HepG2 (cell line): Measurements from ENCODE around the gene MEMO1. TPM values are rescaled to one million over a fixed set of nuclear protein-coding genes. Genes with fewer than 3 reads are reported as not detected.
"Not testable (repeated sequence)": the region's sequence is repeated elsewhere in the genome, so short reads cannot be mapped to it uniquely, and the experiment has no call there.

Source experiments
- ATAC-seq: fragments of 200-7000 bp; cut with Tn5 transposase; 3 replicates; pipeline ENCODE4 v1.9.1; 2020; ENCODE audit warnings: mild to moderate bottlenecking, moderate library complexity
- BruUV-seq: library from RNA; stranded (reverse); fragments of 400-500 nt; replicated peaks from 2 replicates; lab custom pipeline; 2021; lab: Mats Ljungman, UMichigan
- CTCF ChIA-PET: fragments of 300-600 bp; formaldehyde crosslinking; extraction: SDS; loops from one replicate; lab custom pipeline; 2021; ENCODE audit warnings: low total read pairs, inconsistent platforms, low intra/inter-chr PET ratio; lab: Yijun Ruan, JAX
- POLR2A ChIA-PET: fragments of 350-600 bp; sonication (Branson Sonifier 250); formaldehyde crosslinking; loops from one replicate; lab custom pipeline; 2020; ENCODE audit warnings: antibody characterized with exemption, inconsistent platforms; lab: Yijun Ruan, JAX
- DNase-seq: peaks from one replicate; pipeline ENCODE4 v3.0.0-alpha.2; 2015; ENCODE audit warnings: low spot score
- FAIRE-seq: peaks from 3 replicates; lab custom pipeline; 2011; peaks lifted over from hg19 to GRCh38; lab: Jason Lieb, UNC
- H2AFZ ChIP-seq: one replicate; pipeline ENCODE4 v1.6.1; 2011; ENCODE audit warnings: low read length, inconsistent platforms
- H3K27ac ChIP-seq: fragments of 300-600 bp; 3 replicates; pipeline ENCODE4 v1.8.0; 2011; ENCODE audit warnings: mixed run types, mild to moderate bottlenecking, mixed read lengths, low read length, inconsistent platforms; ENCODE audit not compliant: insufficient read depth; ENCODE audit errors: extremely low read length
- H3K27me3 ChIP-seq, 2 experiments: fragments of 200-600 bp in 1 of 2; 2 replicates in 1 of 2; 3 replicates in 1 of 2; pipeline versions ENCODE4 v1.6.0 to v1.8.0; 2011; ENCODE audit warnings: low read length in 2 of 2, mild to moderate bottlenecking in 2 of 2, moderate library complexity in 2 of 2, inconsistent platforms in 1 of 2; ENCODE audit not compliant: insufficient read depth in 2 of 2, control insufficient read depth in 1 of 2
- H3K36me3 ChIP-seq, 2 experiments: fragments of 200-600 bp in 1 of 2; replicated peaks in 1 of 2; 2 replicates in 1 of 2; 3 replicates in 1 of 2; pipeline versions ENCODE4 v1.5.1 to v1.8.0; 2011; ENCODE audit warnings: low read length in 2 of 2, inconsistent platforms in 1 of 2; ENCODE audit not compliant: insufficient read depth in 2 of 2, control insufficient read depth in 1 of 2
- H3K4me1 ChIP-seq: 2 replicates; pipeline ENCODE4 v1.5.1; 2012; ENCODE audit warnings: low read length, inconsistent platforms; ENCODE audit not compliant: insufficient read depth
- H3K4me2 ChIP-seq: 2 replicates; pipeline ENCODE4 v1.6.0; 2011; ENCODE audit warnings: low read depth, low read length, inconsistent platforms
- H3K4me3 ChIP-seq, 3 experiments: fragments of 200-600 bp in 1 of 3; sonication (generic), shearing (Covaris generic) in 1 of 3; replicated peaks in 1 of 3; 2 replicates each; pipeline ENCODE4 v1.5.1; 2011 to 2016; ENCODE audit warnings: low read length in 3 of 3, inconsistent platforms in 2 of 3, low read depth in 2 of 3, mild to moderate bottlenecking in 2 of 3, control low read depth in 1 of 3, mixed read lengths in 1 of 3; ENCODE audit not compliant: insufficient read depth in 1 of 3
- H3K79me2 ChIP-seq: one replicate; pipeline ENCODE4 v1.6.1; 2011; ENCODE audit warnings: low read length, inconsistent platforms; ENCODE audit not compliant: insufficient read depth
- H3K9ac ChIP-seq: 2 replicates; pipeline ENCODE4 v1.6.0; 2011; ENCODE audit warnings: mild to moderate bottlenecking, low read depth, low read length, inconsistent platforms; ENCODE audit not compliant: insufficient read depth
- H3K9me3 ChIP-seq: 2 replicates; pipeline ENCODE4 v1.5.1; 2012; ENCODE audit warnings: mild to moderate bottlenecking, low read length
- H4K20me1 ChIP-seq: 2 replicates; pipeline ENCODE4 v1.6.0; 2011; ENCODE audit warnings: inconsistent platforms, mild to moderate bottlenecking, low read length, moderate library complexity; ENCODE audit not compliant: insufficient read depth
- EED ChIP-seq: sonication (generic); formaldehyde crosslinking; IDR thresholded peaks from 2 replicates; pipeline ENCODE4 v1.5.0; 2020; ENCODE audit warnings: mild to moderate bottlenecking, missing genetic modification reagents
- MAFF ChIP-seq: IDR thresholded peaks from 2 replicates; pipeline ENCODE4 v1.6.1; 2011; ENCODE audit warnings: low read depth, low read length, improper control_type of control experiment
- MAFK ChIP-seq, 2 experiments: IDR thresholded peaks in 1 of 2; conservative IDR thresholded peaks in 1 of 2; 2 replicates each; pipeline ENCODE4 v1.6.1; 2011; ENCODE audit warnings: improper control_type of control experiment in 2 of 2, low read length in 2 of 2
- MYPOP ChIP-seq: sonication (generic); formaldehyde crosslinking; IDR thresholded peaks from 2 replicates; pipeline ENCODE4 v1.8.1; 2023; ENCODE audit warnings: mild to moderate bottlenecking, moderate library complexity, missing genetic modification reagents
- WGBS: methylation state at CpG from one replicate; pipeline ENCODE4 v1.1.6; 2017; ENCODE audit warnings: low lambda C conversion rate; 5-methylcytosine and 5-hydroxymethylcytosine counted together
- in situ Hi-C: cut with HindIII; loops from 2 replicates; pipeline ENCODE4 v1.10.0; 2017; ENCODE audit warnings: low pct_unique_long_range_greater_than_20kb; ENCODE audit not compliant: extremely low pct_ligation_motif_present
- intact Hi-C: fragments of 100-400 bp; cut with micrococcal nuclease; formaldehyde crosslinking; loops from one replicate; pipeline ENCODE4 v1.10.0; 2022; ENCODE audit not compliant: unreplicated experiment
- polyA plus RNA-seq, 8 experiments: library from polyadenylated mRNA; depleted of rRNA in 3 of 8; stranded (reverse) in 7 of 8; unstranded in 1 of 8; fragments of >200 nt; fragmentation: Illumina TruSeq in 4 of 8; extraction: Trizol in 4 of 8; gene quantifications; 2 replicates each; pipeline versions ENCODE4 v1.2.1 to v1.2.3, GENCODE V29; 2011 to 2016; ENCODE audit warnings: low read depth in 4 of 8, missing spikeins in 1 of 8, mixed read lengths in 1 of 8; ENCODE audit not compliant: insufficient read depth in 1 of 8
- total RNA-seq, 5 experiments: library from RNA; depleted of rRNA; stranded (reverse); fragments of >200 nt; fragmentation: Illumina TruSeq; extraction: Trizol; gene quantifications; 2 replicates each; pipeline ENCODE4 v1.2.3, GENCODE V29; 2016; ENCODE audit warnings: low read depth in 1 of 5

The MEMO1 gene
- total and polyA plus RNA-seq, 2 of the 13 experiments (the other 11 are each of a cell fraction or from before 2014, with no cell fraction given), result 69.8 to 81.6 TPM

- no peak overlapping the region for H3K27ac ChIP-seq
- CTCF ChIA-PET, result no interaction called here
- no peaks in the 10 kb centered on the region for H4K20me1 ChIP-seq
- FAIRE-seq, result no peak
- no peak for ATAC-seq
- H3K4me1 ChIP-seq, result no peaks in the 10 kb centered on the region
- H3K4me2 ChIP-seq, result no peak overlapping the region
- POLR2A ChIA-PET, result no interaction called here
- intact Hi-C loops (no loop called here), in situ Hi-C loops (no loop called here)
- no peak overlapping the region for H3K9ac ChIP-seq
- BruUV-seq, result no TSS peak
- H2AFZ ChIP-seq, result no peak overlapping the region
- no peaks in the 10 kb centered on the region for H3K36me3 ChIP-seq
- no peaks in the 10 kb centered on the region for H3K27me3 ChIP-seq
- TF ChIP-seq EED (CRISPR knock-in tag), result no peak
- H3K9me3 ChIP-seq, result no peaks in the 10 kb centered on the region
- WGBS, result 86% methylated on average over 2 of the region's 2 CpGs
- H3K4me3 ChIP-seq, result no peak overlapping the region
- DNase-seq, result no peak
- no peaks in the 10 kb centered on the region for H3K79me2 ChIP-seq
These were observed 150.8 kb downstream of the MEMO1 start for GRCh38 chr2:31859959-31860358.

GRCh38 chr2:31853521-31853920 is 157.3 kb downstream of the MEMO1 start:
- POLR2A ChIA-PET, result no interaction called here
- Histone ChIP-seq H3K79me2 (no peaks in the 10 kb centered on the region), H3K36me3 (no peaks in the 10 kb centered on the region), H4K20me1 (no peaks in the 10 kb centered on the region), H3K9ac (no peak overlapping the region), H3K4me2 (no peak overlapping the region), H3K4me1 (no peaks in the 10 kb centered on the region), H3K27me3 (no peaks in the 10 kb centered on the region), H3K9me3 (no peaks in the 10 kb centered on the region), H2AFZ (no peak overlapping the region), H3K4me3 (no peak overlapping the region), H3K27ac (no peak overlapping the region)
- no TSS peak for BruUV-seq
- CTCF ChIA-PET, result no interaction called here
- in situ Hi-C loops (no loop called here), intact Hi-C loops (no loop called here)
- TF ChIP-seq MYPOP (CRISPR knock-in tag), result no peak
- TF ChIP-seq MAFF, result peak; percentile 57; the same call in 1 of the 2 replicates
- TF ChIP-seq MAFK (conservative IDR thresholded peaks at IDR 0.05 in 1 of 2, IDR thresholded peaks at IDR 0.05 in 1 of 2; ENCODE audit: low read length in 2 of 2), result peak; percentile 72 to 81
- DNase-seq (no peak), ATAC-seq (no peak), FAIRE-seq (no peak)

GRCh38 chr2:31842150-31842549 is 168.7 kb downstream of the MEMO1 start:
- ATAC-seq, CTCF ChIA-PET, H3K27me3 ChIP-seq, H3K36me3 ChIP-seq, H3K4me1 ChIP-seq, H3K79me2 ChIP-seq, FAIRE-seq, H4K20me1 ChIP-seq, H3K4me2 ChIP-seq, POLR2A ChIA-PET, DNase-seq, H3K27ac ChIP-seq, H3K9me3 ChIP-seq, H3K4me3 ChIP-seq, H2AFZ ChIP-seq, BruUV-seq, intact Hi-C loops, H3K9ac ChIP-seq: not testable (repeated sequence)
- in situ Hi-C loops, result loop anchor here (25.0 kb wide), 1 partner anchor 155 kb away; no protein-coding TSS in a partner anchor
- WGBS, result 96% methylated on average over 5 of the region's 5 CpGs
